Fibroblast of villous mesenchyme (primary cell): ENCODE measurements around the gene LBX2. TPM values are rescaled to one million over a fixed set of nuclear protein-coding genes. Genes with fewer than 3 reads are reported as not detected.

Experiments
- DNase-seq: peaks from one replicate; pipeline ENCODE4 v3.0.0-alpha.2; 2010; ENCODE audit warnings: low read depth
- H3K4me3 ChIP-seq: 2 replicates; pipeline ENCODE4 v1.5.1; 2011; ENCODE audit warnings: low read depth, mild to moderate bottlenecking, low read length
- total RNA-seq: library from RNA; depleted of rRNA; stranded (reverse); fragments of >200 nt; gene quantifications from 2 replicates; pipeline ENCODE4 v1.2.3, GENCODE V29; 2012
- TF ChIP-seq, protein P1 (sequence below): IDR thresholded peaks from 2 replicates; pipeline ENCODE4 v1.5.1; 2012; ENCODE audit warnings: low read depth, mild to moderate bottlenecking, low read length; ENCODE audit not compliant: insufficient read depth

LBX2 gene
- total RNA-seq, 1 donor, result 1.3 TPM

DNA sequence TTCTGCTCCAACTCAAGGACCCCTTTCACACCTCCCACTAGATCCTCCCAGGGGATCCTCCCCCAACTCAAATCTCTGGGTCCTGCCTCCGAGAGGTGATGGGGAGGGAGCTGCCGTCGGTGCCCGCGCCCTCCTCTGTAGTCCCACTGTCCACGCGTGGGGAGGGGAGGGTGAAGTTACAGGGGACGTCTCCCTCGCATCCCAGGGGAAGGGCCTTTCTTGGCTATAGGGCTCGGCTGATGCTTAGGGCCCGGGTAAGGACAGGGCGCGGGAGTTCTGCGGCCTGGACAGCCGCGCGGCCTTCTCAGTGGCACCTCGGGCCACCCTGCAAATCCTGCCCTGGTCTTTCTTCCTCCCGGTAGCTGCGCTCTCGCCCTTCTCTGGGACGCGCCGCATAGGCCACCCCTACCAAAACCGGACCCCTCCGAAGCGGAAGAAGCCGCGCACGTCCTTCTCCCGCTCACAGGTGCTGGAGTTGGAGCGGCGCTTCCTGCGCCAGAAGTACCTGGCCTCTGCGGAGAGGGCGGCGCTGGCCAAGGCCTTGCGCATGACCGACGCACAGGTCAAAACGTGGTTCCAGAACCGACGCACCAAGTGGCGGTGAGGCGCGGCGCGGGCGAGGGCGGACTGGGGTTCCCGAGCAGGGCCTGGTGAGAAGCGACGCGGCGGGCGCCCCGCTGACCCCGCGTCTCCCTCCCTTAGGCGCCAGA is 16.0 kb upstream of the LBX2 start:
- no peak overlapping the region for H3K4me3 ChIP-seq
- TF ChIP-seq, protein P1, sequence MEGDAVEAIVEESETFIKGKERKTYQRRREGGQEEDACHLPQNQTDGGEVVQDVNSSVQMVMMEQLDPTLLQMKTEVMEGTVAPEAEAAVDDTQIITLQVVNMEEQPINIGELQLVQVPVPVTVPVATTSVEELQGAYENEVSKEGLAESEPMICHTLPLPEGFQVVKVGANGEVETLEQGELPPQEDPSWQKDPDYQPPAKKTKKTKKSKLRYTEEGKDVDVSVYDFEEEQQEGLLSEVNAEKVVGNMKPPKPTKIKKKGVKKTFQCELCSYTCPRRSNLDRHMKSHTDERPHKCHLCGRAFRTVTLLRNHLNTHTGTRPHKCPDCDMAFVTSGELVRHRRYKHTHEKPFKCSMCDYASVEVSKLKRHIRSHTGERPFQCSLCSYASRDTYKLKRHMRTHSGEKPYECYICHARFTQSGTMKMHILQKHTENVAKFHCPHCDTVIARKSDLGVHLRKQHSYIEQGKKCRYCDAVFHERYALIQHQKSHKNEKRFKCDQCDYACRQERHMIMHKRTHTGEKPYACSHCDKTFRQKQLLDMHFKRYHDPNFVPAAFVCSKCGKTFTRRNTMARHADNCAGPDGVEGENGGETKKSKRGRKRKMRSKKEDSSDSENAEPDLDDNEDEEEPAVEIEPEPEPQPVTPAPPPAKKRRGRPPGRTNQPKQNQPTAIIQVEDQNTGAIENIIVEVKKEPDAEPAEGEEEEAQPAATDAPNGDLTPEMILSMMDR, result no peak
- DNase-seq, result no peak

DNA sequence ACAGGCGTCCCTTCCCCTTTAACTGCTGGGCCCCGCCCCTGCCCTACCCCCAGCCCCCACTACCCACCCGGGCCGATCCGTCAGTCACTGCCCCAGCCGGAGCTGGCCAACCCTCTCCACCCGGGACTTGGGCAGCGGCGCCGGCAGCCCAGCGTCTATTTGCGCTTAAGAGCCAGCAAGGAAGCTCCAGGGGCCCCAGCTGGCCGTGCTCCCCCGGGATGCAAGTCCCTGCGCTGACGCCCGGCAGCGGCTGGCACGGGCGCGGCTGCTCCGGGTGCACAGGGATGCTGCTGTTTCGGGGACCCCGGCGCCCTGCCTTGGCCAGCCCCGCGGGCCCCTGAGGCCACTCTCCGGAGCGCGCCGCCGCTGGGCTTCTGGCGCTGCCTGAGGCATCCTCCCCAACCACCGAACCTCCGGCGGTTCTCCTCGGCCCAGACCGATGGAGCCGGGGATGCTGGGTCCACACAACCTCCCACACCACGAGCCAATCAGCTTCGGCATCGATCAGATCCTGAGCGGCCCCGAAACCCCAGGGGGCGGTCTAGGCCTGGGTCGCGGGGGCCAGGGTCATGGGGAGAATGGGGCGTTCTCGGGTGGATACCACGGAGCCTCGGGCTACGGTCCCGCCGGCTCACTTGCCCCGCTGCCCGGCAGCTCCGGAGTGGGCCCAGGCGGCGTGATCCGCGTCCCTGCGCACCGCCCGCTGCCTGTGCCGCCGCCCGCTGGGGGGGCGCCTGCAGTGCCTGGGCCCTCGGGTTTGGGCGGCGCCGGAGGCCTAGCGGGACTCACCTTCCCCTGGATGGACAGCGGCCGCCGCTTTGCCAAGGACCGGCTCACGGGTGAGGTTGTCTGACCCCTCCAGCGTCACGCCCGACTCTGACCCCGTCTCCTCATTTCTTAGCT is 15.2 kb upstream of the LBX2 start, which contains the start of gene TLX2:
TLX2 (plus strand) TSS at position 83 of the 903 bp plus-strand sequence; CDS start at position 440, 357 bp downstream.
- no peak for DNase-seq
- TF ChIP-seq, protein P1, result no peak
- H3K4me3 ChIP-seq, result no peak within 1 kb of the TSS

DNA sequence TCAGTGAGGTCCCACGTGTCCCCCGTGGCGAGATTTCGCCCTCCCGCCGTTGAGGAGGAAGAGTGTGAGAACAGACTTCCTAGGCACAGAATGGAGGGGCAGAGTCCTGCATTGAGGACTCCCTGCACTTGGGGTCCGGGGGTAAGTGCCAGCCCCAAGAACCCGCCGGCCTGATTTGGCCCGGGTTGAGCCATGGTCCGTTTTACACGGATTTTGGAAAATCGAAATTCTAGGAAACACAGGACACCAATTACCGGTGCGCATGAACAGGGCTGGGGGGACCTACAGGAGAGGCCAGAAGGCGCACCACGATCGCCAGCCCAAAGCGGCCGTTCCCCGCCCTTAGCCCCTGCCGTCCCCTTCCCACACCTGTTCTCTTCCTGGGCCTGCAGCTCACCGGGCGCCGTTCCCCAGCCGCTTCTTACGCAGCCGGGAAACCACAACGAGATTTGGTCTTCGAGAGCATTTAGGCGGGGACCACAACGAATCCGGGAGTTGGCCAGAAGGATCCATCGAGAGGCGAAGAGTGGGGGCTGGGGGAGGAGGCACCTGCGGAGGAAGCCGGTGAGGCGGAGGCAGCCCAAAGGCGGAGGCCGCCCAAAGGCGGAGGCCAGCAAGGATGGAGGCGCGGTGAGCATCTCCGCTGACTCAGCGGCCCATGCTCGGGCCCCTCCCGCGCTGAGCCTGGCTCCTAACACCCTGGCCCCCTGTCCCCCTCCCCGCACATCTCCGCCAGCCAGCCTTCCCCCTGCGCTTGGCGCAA is 14.4 kb upstream of the LBX2 start:
- DNase-seq, result no peak
- TF ChIP-seq, protein P1, result no peak
- no peak overlapping the region for H3K4me3 ChIP-seq

DNA sequence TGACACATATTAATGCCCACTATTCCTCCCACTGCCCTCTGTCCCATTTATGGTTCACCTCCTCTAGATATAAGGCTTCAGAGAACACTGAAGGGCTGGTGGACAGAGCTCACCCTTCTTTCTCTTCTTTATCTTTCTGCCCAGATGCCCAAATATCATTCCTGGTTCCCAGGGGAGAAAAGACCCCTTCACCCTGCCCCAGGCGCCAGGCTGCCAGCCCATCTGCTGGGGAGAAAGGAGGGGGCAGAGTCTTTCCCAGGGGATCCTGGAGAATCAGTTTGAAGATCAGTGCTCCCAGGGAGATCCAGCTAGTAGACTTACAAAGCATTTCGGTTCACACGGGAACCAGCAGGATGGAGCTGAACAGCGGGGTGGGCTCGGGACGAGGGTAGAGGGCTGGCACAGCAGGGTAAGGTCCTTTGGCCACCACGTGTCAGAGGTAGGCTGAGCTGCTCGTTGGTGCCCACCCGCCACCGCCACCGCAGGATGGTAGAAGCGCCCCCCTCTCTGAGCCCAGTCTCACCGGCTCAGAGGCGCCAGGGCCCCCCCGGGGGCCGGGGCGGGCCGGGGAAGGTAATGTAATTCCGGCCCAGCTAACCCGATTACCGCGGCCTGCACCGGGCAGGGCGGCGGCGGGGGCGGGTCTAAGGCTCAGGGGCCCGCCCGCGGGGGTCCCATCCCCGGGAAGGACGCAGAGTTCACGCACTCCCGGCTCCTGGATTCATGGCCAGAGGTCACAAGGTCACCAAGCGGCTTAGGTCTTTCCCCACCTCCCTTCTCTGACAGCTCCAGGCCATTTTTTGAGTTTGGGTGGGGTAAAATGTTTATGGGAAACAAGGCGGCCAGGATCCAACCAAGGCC is 13.6 kb upstream of the LBX2 start:
- DNase-seq, result no peak
- TF ChIP-seq, protein P1, result no peak
- no peak overlapping the region for H3K4me3 ChIP-seq

DNA sequence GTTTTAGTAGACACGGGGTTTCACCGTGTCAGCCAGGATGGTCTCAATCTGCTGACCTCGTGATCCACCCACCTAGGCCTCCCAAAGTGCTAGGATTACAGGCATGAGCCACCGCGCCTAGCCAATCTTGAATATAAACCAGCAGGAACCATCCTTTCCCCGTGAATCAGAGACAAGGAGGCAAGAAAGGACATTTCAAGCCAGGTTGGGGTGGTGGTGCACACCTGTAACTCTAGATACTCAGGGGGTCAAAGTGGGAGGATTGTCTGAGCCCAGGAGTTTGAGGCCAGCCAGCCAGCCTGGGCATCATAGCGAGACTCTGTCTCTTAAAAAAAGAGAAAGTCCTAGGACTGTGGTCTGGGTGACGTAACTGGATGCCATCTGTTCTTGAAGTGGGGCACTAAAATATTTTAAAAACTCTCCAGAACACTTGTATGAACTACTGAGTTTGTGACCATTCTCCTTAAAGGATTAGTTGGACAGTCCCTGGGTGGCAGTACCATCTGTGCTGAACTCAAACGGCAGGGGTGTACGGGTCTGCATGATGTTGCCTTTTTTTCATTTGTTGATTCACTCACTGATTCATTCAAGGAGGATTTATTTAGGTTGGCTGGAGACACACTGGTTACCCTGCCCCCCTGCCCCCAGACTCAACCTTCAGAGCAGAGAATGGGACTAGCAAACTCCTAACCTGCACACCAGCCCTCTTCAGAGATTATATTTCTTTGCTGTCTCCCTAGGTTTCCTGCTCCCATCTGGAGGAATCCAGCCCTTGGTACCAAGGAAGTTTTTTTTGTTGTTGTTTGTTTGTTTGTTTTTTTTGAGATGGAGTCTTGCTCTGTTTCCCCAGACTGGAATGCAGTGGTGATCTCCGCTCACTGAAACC is 11.9 kb upstream of the LBX2 start:
- no peak overlapping the region for H3K4me3 ChIP-seq
- no peak for DNase-seq
- TF ChIP-seq, protein P1, result no peak
